Astrocyte of the spinal cord (primary cell): ENCODE results near the gene MGAT4A.

Experiments
- DNase-seq: peaks from one replicate; pipeline ENCODE4 v3.0.0; 2011; ENCODE audit warnings: low read depth, low spot score
- H3K4me3 ChIP-seq: 2 replicates; pipeline ENCODE4 v1.5.1; 2011; ENCODE audit warnings: low read depth, mild to moderate bottlenecking, low read length, moderate library complexity
- CTCF ChIP-seq: IDR thresholded peaks from 2 replicates; pipeline ENCODE4 v1.5.1; 2012; ENCODE audit warnings: low read depth, mild to moderate bottlenecking, low read length, inconsistent platforms
- in situ Hi-C: cut with HindIII; loops from 2 replicates; pipeline ENCODE4 v1.10.0; 2017; ENCODE audit warnings: low sequenced_read_pairs

The MGAT4A gene

GRCh38 chr2:98617149-98617548, 113.8 kb downstream of the MGAT4A start:
- no peak overlapping the region for H3K4me3 ChIP-seq
- in situ Hi-C loops: no loop called here
- DNase-seq: no peak
- no peak for TF ChIP-seq CTCF

GRCh38 chr2:98615481-98615880, 115.5 kb downstream of the MGAT4A start:
- DNase-seq: no peak
- no peak for TF ChIP-seq CTCF
- in situ Hi-C loops: no loop called here
- H3K4me3 ChIP-seq: no peak overlapping the region

GRCh38 chr2:98614024-98614739, 116.8 kb downstream of the MGAT4A start:
- H3K4me3 ChIP-seq: no peak overlapping the region
- TF ChIP-seq CTCF: no peak
- in situ Hi-C loops: no loop called here
- no peak for DNase-seq

GRCh38 chr2:98608962-98609604, 121.8 kb downstream of the MGAT4A start:
- TF ChIP-seq CTCF: no peak
- peak overlapping the region; percentile 89 for H3K4me3 ChIP-seq
- DNase-seq: peak; percentile 38
- in situ Hi-C loops: no loop called here

- DNase-seq: peak; percentile 92
- peak; percentile 1 for TF ChIP-seq CTCF
- in situ Hi-C loops: no loop called here
- H3K4me3 ChIP-seq: peak within 1 kb of the TSS; percentile 89
Observed at GRCh38 chr2:98608116-98608961, 122.6 kb downstream of the MGAT4A start, which contains the start of the genes COA5 and UNC50. COA5 (minus strand) TSS chr2:98608512; CDS start chr2:98608405, 107 bp downstream. UNC50 (plus strand) TSS chr2:98608589; CDS start chr2:98609760, 1,171 bp downstream.

- no peak for TF ChIP-seq CTCF
- DNase-seq: peak; percentile 12
- in situ Hi-C loops: no loop called here
- H3K4me3 ChIP-seq: peak overlapping the region; percentile 89
Observed at GRCh38 chr2:98607741-98608115, 123.2 kb downstream of the MGAT4A start.
